Small intestine (tissue), 7 donors: ENCODE results near the gene FAM187B. TPM values are rescaled to one million over a fixed set of nuclear protein-coding genes. Genes with fewer than 3 reads are reported as not detected.

Experiments used
- DNase-seq, 2 donors: peaks; one replicate each; pipeline versions ENCODE4 v3.0.0 to v3.0.0-alpha.2; 2013
- FAIRE-seq: peaks from 2 replicates; lab custom pipeline; 2012; peaks lifted over from hg19 to GRCh38; lab: Jason Lieb, UNC
- H3K27ac ChIP-seq, 3 donors: one replicate each; pipeline ENCODE4 v1.5.1; 2013; ENCODE audit warnings: low read length in 2 of 3, mild to moderate bottlenecking in 2 of 3, control low read depth in 1 of 3, inconsistent platforms in 1 of 3, low read depth in 1 of 3, moderate library complexity in 1 of 3
- H3K27me3 ChIP-seq, 3 donors: one replicate each; pipeline ENCODE4 v1.6.1; 2013; ENCODE audit warnings: low read length in 3 of 3, inconsistent platforms in 1 of 3; ENCODE audit not compliant: control insufficient read depth in 3 of 3, insufficient read depth in 3 of 3
- H3K36me3 ChIP-seq, 3 donors: one replicate each; pipeline ENCODE4 v1.6.1; 2013; ENCODE audit warnings: low read length in 3 of 3, inconsistent platforms in 1 of 3, low read depth in 1 of 3, mild to moderate bottlenecking in 1 of 3, moderate library complexity in 1 of 3; ENCODE audit not compliant: control insufficient read depth in 3 of 3, insufficient read depth in 2 of 3
- H3K4me1 ChIP-seq, 3 donors: one replicate each; pipeline ENCODE4 v1.6.1; 2013; ENCODE audit warnings: low read length in 2 of 3, inconsistent platforms in 1 of 3, low read depth in 1 of 3, mild to moderate bottlenecking in 1 of 3, moderate library complexity in 1 of 3; ENCODE audit not compliant: control insufficient read depth in 3 of 3, insufficient read depth in 2 of 3
- H3K4me3 ChIP-seq, 3 donors: one replicate each; pipeline ENCODE4 v1.5.1; 2013; ENCODE audit warnings: low read length in 3 of 3, control low read depth in 1 of 3, inconsistent platforms in 1 of 3, low read depth in 1 of 3, mild to moderate bottlenecking in 1 of 3, moderate library complexity in 1 of 3
- H3K9me3 ChIP-seq, 2 donors: one replicate each; pipeline ENCODE4 v1.6.1; 2013; ENCODE audit warnings: low read depth in 1 of 2, low read length in 1 of 2; ENCODE audit not compliant: control insufficient read depth in 2 of 2, insufficient read depth in 1 of 2
- WGBS, 3 donors: extraction: QIAGEN DNeasy Blood & Tissue Kit; methylation state at CpG; one replicate each; pipeline ENCODE4 v1.1.7; 2013; 5-methylcytosine and 5-hydroxymethylcytosine counted together
- polyA plus RNA-seq, 4 donors: library from polyadenylated mRNA; stranded (reverse) in 3 of 4; unstranded in 1 of 4; fragments of 200-250 nt in 3 of 4; fragments of 120-200 nt in 1 of 4; gene quantifications; one replicate each; pipeline versions ENCODE4 v1.2.1 to v1.2.3, GENCODE V29; 2013
- donor health status: healthy with polysubstance abuse.
- donor health status: control.
- donor health status: control.
- donor health status: Bipolar disorder and iron deficiency.
- donor health status: healthy.

FAM187B gene
- polyA plus RNA-seq, 4 donors = not detected

DNA sequence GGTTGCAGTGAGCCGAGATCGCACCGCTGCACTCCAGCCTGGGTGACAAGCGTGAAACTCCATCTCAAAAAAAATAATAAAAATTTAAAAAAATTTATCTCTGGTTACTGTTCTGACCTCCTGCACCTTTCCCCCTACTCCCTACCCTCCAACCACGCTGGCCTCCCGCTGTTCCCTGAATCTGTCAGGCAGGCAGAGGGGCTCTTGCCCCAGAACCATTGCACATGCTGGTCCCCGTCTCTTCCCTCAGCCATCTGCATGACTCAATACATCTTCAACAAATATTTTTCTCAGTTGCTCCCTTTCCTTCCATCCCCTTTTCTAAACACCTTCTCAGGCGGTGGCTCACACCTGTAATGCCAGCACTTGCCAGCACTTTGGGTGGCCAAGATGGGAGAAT is 1.1 kb upstream of the FAM187B start:
- peaks cover 0 to 11% (median 0%) of the 10 kb centered on the region in 3 donors for H3K4me1 ChIP-seq
- H3K9me3 ChIP-seq = no peaks in the 10 kb centered on the region
- DNase-seq = no peak
- no peak overlapping the region for H3K27ac ChIP-seq
- WGBS, 3 donors = 92 to 96% (median 92%) methylated on average over 8 of the region's 8 CpGs
- no peaks in the 10 kb centered on the region for H3K27me3 ChIP-seq
- H3K4me3 ChIP-seq = no peak overlapping the region
- FAIRE-seq = no peak
- no peaks in the 10 kb centered on the region for H3K36me3 ChIP-seq

DNA sequence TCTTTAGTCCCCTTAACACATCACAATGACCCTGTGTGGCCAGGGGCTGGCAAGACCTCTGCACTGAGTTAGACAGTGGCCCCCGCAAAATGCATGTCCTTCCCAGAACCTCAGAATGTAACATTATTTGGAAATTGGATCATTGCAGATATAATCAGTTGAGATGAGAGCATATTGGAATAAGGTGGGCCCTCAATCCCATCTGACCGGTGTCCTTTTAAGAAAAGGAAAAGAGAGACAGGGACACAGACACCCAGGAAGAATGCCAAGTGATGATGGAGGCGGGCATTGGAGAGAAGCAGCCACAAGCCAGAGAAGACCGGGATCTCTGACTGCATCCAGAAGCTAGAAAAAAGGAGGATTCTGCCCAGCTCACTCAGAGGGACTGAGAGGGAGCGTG is 1.8 kb downstream of the FAM187B start:
- peaks cover 0 to 11% (median 0%) of the 10 kb centered on the region in 3 donors for H3K4me1 ChIP-seq
- WGBS, 3 donors = 90 to 96% (median 91%) methylated on average over 5 of the region's 5 CpGs
- H3K36me3 ChIP-seq = no peaks in the 10 kb centered on the region
- H3K9me3 ChIP-seq = peaks cover 0 to 11% of the 10 kb centered on the region in 2 donors
- FAIRE-seq (no peak), DNase-seq (no peak)
- no peak overlapping the region for H3K27ac ChIP-seq
- no peak overlapping the region for H3K4me3 ChIP-seq
- H3K27me3 ChIP-seq = no peaks in the 10 kb centered on the region

DNA sequence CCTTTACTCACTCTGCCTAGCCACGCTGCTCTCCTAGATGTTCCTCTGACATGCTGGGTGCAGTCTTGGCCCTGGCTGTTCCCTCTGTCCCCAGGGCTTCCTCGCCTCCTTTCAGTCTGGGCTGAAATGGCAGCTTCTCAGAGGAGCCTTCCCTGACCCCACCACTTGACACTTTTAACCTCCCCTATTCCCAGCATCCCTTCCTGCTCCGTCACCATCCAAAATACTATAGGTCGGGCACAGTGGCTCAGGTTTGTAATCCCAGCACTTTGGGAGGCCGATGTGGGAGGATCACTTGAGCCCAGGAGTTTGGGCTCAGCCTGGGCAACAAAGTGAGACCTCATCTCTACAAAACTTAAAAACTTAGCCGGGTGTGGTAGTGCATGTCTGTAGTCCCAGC is 2.6 kb downstream of the FAM187B start:
- H3K27me3 ChIP-seq = no peaks in the 10 kb centered on the region
- DNase-seq (no peak), FAIRE-seq (no peak)
- no peaks in the 10 kb centered on the region for H3K36me3 ChIP-seq
- peaks cover 0 to 12% (median 0%) of the 10 kb centered on the region in 3 donors for H3K4me1 ChIP-seq
- H3K4me3 ChIP-seq = no peak overlapping the region
- peaks cover 0 to 11% of the 10 kb centered on the region in 2 donors for H3K9me3 ChIP-seq
- WGBS, 3 donors = 85 to 98% (median 89%) methylated on average over 6 of the region's 6 CpGs
- no peak overlapping the region for H3K27ac ChIP-seq

DNA sequence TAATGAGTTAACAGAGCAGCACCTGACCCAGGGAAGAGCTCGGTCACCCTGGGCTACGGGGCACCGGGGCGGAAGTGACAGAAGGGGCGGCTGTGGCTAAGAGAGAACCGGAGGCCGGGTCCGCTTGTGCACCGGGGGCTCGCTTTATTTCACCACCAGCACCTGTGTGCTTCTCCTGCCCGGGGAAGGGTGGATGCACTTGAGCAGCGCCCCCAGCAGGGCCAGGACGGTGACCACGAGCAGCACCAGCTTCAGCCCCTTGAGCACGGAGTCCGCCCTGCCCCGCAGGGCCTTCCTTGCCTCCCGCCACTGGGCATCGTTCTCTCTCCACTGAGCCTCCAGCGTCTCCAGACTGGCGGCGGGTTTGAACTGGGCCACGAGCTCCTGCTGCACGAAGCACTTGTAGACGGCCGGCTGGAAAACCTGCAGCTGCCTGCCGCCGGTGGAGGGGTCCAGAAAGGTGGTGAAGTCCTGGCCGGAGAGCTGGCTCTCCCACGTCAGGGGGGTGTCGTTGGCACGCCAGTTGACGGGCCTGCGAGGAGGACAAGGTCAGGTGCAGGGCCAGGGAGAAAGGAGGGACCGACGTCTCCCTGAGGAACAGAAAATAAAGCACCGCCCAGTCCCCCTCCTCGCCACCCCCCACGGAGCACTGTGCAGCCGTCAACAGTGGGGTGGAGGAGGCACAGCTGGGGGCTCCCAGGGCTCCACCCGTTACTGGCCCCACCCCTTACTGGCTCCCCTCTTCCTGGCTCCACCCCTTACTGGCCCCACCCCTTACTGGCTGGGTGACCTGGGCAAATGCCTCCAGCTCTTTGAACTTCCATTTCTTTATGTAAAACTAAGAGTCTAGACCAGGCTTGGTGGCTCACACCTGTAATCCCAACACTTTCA is 3.6 kb downstream of the FAM187B start:
- Histone ChIP-seq H3K4me3 (no peak overlapping the region), H3K9me3 (peaks cover 0 to 11% of the 10 kb centered on the region in 2 donors), H3K36me3 (no peaks in the 10 kb centered on the region), H3K4me1 (peaks cover 0 to 19% (median 0%) of the 10 kb centered on the region in 3 donors), H3K27me3 (no peaks in the 10 kb centered on the region), H3K27ac (no peak overlapping the region)
- 65 to 68% (median 65%) methylated on average over 38 to 41 of the region's 41 CpGs for WGBS, 3 donors
- no peak for FAIRE-seq
- DNase-seq = peak; percentile 60 to 66

DNA sequence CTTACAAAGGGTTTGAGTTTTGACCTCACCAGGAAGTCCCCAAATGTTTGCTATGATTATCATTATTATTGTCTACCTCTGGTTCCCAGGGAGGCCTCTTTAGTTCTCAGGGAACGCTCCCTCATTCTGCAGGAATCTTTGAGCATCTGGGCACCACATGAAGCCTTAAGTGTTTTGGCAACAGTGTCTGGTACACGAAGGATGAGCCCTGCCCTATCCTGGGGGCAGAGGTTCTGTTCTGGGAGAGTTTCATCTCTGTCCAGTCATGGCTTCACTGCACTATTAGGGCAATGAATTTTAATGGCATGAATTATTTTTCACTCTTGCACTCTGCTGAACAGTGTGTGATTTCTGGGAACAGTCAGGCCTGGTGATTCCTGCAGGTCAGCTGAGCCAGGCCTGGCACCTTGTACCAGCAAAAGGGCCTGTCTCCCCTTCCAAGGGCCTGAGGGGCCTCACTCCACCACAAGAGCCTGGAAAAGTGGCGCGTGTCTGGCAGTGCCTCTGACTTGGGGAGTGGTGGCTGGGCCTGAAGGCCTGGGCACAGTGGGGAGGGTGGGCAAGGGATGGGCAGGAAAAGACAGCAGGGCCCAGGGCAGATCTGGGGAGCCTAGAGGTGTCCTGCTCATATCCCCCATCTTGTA is 4.6 kb downstream of the FAM187B start:
- H3K4me3 ChIP-seq = no peak overlapping the region
- peaks cover 0 to 19% (median 0%) of the 10 kb centered on the region in 3 donors for H3K4me1 ChIP-seq
- 80 to 81% (median 81%) methylated on average over 4 of the region's 4 CpGs for WGBS, 3 donors
- no peak overlapping the region for H3K27ac ChIP-seq
- FAIRE-seq (no peak), DNase-seq (no peak)
- no peaks in the 10 kb centered on the region for H3K27me3 ChIP-seq
- H3K9me3 ChIP-seq = peaks cover 0 to 15% of the 10 kb centered on the region in 2 donors
- no peaks in the 10 kb centered on the region for H3K36me3 ChIP-seq

DNA sequence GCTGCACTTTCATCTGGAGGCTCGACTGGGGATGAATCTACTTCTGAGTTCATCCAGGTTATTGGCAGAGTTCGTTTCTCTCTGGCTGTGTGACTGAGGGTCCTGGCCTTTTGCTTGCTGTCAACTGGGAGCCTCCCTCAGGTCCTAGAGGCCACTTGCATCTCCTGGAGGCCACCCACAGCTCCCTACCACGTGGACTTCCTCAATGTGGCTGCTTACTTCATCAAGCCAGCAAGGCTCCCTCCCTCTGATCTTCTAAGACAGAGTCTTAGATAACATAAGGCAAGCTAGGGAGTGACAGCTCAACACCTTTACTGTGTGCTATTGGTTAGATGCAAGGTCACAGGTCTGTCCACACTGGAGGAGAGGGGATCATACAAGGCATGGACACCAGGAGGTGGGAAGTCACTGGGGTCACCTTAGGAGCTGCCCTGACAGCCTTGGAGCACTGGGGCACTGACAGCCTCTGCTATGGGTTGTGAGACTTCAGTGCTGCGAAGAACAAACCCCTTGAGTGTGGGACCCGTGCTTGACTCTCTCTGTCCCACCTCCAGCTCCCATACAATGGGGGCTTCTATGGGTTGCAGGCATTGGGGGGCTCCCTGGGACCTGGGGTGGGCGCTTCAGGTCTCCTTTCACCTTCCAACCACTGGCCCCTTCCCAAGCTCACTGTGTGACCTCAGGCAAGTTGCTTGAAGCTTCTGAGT is 5.3 kb downstream of the FAM187B start:
- no peak for FAIRE-seq
- DNase-seq = no peak
- H3K27me3 ChIP-seq = no peaks in the 10 kb centered on the region
- H3K4me3 ChIP-seq = no peak overlapping the region
- 61 to 75% (median 62%) methylated on average over 6 of the region's 6 CpGs for WGBS, 3 donors
- H3K4me1 ChIP-seq = peaks cover 0 to 19% (median 0%) of the 10 kb centered on the region in 3 donors
- H3K9me3 ChIP-seq = peaks cover 0 to 15% of the 10 kb centered on the region in 2 donors
- no peak overlapping the region for H3K27ac ChIP-seq
- no peaks in the 10 kb centered on the region for H3K36me3 ChIP-seq

DNA sequence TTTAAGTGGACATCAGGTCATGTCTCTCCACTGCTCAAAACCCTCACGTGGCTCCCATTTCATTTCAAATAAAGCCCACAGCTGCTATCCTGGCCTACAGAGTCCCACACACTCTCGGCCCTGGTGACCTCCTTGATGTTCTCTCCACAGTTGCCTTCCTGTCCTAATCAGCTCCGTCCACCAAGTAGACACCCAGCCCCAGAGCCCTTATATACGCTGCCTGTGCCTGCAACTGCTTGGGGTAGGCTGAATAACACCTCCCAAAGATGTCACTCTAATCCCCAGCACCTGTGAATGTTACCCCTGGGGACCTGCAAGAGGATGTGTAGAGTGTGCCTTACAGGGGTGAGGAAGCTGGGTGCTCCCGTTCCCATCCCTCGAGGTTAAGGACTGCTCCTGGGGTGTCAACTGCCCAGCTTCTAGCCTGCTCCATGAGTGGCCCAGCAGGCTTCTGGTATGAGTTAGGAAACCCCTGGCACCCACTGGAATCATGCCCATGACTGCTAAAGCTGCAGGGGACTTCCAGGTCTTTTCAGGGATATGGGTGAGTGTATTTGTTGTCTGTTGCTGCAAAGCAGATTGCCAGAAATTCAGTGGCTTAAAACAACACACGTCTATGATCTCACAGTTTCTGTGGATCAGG is 6.0 kb downstream of the FAM187B start:
- H3K36me3 ChIP-seq = no peaks in the 10 kb centered on the region
- H3K4me3 ChIP-seq = no peak overlapping the region
- DNase-seq (no peak), FAIRE-seq (no peak)
- no peaks in the 10 kb centered on the region for H3K27me3 ChIP-seq
- WGBS, 3 donors = 86 to 88% (median 88%) methylated on average over 7 of the region's 7 CpGs
- H3K9me3 ChIP-seq = peaks cover 0 to 17% of the 10 kb centered on the region in 2 donors
- H3K4me1 ChIP-seq = peaks cover 0 to 19% (median 0%) of the 10 kb centered on the region in 3 donors
- H3K27ac ChIP-seq = no peak overlapping the region
